ENCODE results near the gene OR1E1.
"Not testable (repeated sequence)": the region's sequence is repeated elsewhere in the genome, so short reads cannot be mapped to it uniquely, and the experiment has no call there.

OR1E1 gene

DNA sequence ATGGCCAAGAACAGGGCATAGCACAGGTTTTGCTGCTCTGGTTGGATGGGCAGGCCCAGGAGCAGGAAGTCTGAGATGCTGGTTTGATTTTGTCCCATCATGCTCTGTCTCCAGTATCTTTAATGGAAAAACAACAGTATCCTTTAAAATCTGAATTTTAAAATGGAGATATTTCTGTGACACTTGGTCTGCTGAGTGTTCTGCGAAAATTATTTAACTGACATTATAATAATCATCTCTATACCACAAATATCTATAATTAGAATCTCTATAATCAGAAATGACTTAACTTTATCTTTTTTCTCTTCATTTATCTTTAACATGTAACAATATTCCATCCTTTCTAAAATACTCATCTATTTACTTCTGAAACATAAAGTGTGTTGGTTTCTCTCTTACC is at the start of gene OR1E1:
OR1E1 (minus strand) TSS at position 101 of the 400 bp plus-strand sequence; CDS start at position 101, 0 bp downstream.
- no peak for DNase-seq

- DNase-seq: no peak
These were observed 49.4 kb upstream of the OR1E1 start for GRCh38 chr17:3447625-3448024.

DNA sequence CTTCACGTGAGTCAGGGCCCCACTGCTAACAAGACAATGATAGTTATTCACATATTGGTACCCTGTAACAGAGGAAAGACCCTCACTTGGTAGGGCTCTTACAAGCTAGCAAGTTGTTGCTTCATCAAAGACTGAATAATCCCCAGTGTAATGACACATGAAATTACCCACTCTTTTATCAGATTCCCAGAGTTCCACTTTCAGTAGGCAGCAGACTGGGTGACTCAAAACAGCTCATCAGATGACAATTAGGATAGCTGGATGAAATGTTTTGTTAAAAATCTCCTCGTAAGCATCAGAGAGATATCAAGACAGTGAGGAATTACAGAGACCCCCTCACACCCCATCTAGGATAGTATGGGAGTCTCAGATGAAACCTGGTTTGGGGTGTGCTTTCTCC is 42.2 kb upstream of the OR1E1 start:
- no peak for DNase-seq

- DNase-seq: no peak
These were observed 40.2 kb upstream of the OR1E1 start for GRCh38 chr17:3438368-3438767.

DNA sequence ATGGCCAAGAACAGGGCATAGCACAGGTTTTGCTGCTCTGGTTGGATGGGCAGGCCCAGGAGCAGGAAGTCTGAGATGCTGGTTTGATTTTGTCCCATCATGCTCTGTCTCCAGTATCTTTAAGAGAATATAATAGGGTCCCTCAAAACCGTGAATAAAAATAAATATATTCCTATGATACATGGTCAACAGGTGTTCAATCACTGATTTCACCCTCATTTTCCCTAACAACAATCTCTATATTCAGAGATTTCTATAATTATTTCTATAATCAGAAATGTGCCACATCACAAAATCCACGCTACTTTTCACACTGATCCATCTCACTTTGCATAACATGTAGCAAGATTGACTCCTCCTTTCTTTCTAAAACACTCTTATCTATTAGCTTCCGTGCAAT is 35.5 kb upstream of the OR1E1 start, which contains the start of gene OR1E2:
OR1E2 (minus strand) TSS at position 101 of the 400 bp plus-strand sequence; CDS start at position 101, 0 bp downstream.
- DNase-seq: no peak

DNA sequence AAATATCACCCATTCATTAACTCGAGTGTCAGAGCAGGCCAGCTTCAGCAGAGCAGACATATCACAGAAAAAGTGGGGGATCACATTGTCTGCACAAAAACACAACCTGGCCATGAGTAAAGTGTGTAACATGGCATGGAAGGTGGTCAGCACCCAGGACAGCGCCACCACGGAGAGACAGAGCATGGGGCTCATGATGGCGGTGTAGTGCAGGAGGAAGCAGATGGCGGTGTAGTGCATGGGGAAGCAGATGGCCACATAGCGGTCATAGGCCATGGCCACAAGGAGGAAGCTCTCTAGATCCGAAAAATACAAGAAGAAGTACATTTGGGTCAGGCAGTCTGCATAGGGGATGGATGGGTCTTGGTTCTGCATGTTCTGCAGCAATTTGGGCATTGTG is 35.0 kb upstream of the OR1E1 start:
- DNase-seq: not testable (repeated sequence)

DNA sequence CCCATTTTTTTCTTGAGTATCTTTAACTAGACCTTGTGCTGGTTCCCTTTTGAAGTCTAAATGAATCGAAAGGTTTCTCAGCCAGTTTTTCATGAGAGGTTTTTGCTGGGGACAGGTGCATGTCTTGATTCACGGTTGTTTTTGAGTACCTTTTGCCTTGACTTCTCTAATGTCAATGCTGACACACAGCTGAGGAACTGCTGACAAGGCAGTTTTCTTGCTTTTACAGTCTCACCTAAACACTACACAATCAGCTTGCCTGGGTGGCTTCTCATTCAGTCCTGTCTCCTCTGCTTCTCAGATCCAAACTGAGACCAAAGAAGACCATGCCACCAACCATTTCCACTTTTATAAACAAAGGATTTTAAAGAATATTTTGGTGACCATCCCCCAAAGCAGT is 20.0 kb upstream of the OR1E1 start:
- no peak for DNase-seq

GRCh38 chr17:3415610-3416009 is 17.4 kb upstream of the OR1E1 start:
- DNase-seq: no peak

DNA sequence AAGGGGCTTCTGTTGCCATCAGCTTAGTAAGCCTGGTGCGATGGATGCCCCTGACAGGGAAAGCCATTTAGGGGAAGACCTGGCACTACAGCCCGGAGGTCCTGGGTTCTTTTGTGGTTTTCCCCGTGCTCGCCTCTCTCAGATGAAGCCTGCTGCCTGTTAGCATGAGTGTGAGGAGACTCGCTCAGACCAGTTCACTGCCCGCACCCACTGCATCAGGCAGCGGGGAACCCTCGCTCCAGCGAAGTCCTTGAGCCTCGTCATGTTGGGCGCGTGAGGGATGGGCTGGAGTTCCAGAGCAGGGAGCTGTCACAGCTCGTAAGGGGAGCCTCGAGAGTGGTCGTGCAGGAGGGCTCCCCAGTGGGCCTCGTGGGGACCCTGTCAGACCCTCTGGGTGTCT is 14.0 kb upstream of the OR1E1 start:
- not testable (repeated sequence) for DNase-seq

- no peak for DNase-seq
These were observed 12.9 kb upstream of the OR1E1 start, which contains the start of gene OR3A3 for GRCh38 chr17:3411070-3411469. Gene OR3A3 (plus strand): TSS chr17:3411370.

DNA sequence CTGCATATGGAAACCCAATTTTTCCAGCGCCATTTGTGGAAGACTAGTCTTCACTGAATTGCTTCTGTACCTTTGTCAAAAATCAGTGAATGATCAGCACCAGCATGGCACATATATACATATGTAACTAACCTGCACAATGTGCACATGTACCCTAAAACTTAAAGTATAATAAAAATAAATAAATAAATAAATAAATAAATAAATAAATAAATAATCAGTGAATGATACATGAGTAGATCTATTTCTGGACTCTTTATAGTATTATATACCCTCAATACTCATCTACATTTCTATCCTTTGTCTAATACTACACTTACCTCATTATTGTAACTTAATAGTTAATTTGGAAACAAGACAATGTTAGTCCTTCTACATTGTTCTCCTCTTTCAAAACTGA is 5.6 kb upstream of the OR1E1 start:
- DNase-seq: not testable (repeated sequence)

DNA sequence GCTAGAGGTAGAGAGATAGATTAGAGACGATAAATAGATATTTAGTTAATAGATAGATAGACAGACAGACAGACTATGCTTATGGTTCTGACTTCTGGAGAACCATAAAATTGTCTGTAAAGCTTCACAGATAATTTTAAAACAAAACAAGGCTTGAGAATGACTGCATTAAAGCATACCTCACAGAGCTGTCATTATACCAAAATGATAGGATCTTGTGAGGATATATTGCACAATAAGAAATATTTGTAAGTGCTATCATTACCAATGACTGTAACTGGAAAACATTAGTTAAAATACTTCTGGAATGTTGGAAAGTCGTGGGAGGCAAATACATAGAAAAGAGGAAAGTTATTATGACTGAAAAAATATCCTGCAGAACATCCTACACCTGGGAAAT is 3.6 kb upstream of the OR1E1 start:
- DNase-seq: no peak

- DNase-seq: no peak
These were observed 1.8 kb upstream of the OR1E1 start for GRCh38 chr17:3400055-3400454.

- not testable (repeated sequence) for DNase-seq
These were observed 409 bp downstream of the OR1E1 start for GRCh38 chr17:3397801-3398200.

DNA sequence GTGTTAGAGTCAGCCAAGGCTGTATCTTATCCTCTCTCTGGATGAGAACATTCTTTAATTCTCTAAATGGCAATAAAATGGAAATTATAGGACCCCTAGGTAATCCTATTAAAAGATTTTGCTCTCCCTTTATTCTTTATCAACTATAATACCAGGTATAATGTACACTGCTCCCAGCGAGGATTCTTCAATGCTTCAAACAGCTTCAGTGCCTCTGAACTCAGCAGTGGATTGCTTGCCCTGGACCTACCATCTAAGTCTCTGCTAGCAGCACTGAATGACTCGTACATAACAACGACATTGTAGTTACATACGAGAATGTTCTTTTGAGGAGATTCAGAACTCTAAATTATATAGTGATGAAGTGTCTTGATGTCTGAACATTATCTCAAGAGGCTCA is 8.4 kb downstream of the OR1E1 start:
- DNase-seq: no peak

DNA sequence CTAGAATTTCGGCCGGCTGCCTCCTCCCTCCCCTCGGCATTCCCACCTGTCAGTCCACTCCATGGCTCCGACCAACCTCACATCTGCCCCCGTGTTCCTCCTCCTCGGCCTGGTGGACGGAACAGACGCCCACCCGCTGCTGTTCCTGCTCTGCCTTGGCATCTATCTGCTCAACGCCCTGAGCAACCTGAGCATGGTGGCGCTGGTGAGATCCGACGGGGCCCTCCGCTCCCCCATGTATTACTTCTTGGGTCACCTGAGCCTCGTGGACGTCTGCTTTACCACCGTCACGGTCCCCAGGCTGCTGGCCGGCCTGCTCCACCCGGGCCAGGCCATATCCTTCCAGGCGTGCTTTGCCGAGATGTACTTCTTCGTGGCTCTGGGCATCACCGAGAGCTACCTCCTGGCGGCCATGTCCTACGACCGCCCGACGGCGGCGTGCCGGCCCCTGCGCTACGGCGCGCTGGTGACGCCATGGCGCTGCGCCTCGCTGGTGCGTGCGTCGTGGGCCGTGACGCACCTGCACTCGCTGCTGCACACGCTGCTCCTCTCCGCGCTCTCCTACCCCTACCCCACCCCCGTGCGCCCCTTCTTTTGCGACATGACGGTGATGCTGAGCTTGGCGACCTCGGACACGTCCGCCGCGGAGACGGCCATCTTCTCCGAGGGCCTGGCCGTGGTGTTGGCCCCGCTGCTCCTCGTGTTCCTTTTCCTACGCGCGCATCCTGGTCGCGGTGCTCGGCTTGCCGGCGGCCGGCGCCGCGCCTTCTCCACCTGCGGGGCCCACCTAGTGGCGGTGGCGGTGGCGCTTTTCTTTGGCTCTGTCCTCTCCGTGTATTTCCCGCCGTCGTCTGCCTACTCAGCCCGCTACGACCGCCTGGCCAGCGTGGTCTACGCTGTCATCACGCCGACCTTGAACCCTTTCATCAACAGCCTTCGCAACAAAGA is 12.1 kb downstream of the OR1E1 start, which contains the start of gene OR3A2:
OR3A2 (minus strand) TSS at position 440 of the 948 bp plus-strand sequence.
- no peak for DNase-seq

GRCh38 chr17:3381957-3382356 is 16.3 kb downstream of the OR1E1 start:
- no peak for DNase-seq

DNA sequence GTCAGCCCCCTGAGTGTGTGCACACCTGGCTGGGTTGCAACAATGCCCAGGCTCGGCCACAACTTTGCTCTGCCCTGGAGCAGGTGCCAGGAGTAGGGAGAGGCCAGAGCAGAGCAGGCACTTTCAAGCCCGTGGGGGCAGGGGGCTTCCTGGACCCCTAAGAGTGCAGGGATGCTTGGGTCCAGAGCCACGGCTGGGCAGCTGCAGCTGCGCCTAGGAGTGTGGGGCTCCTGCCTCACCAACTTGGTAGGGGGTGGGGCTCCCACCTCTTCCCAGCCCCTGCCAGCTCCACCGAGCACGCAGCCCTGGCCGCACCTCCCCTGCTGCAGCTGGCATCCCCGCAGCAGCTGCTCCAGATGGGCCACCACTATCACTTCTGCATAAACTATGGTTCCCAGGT is 19.9 kb downstream of the OR1E1 start:
- no peak for DNase-seq

GRCh38 chr17:3371167-3371566 is 27.0 kb downstream of the OR1E1 start:
- DNase-seq: not testable (repeated sequence)

Data from NCI-H2081 treated with DMSO at 0.1 percent for 48 hours (cell line).